IMR-90 (cell line): ENCODE measurements around the gene ASB9. TPM values are rescaled to one million over a fixed set of nuclear protein-coding genes. Genes with fewer than 3 reads are reported as not detected.

ENCODE experiments used
- ATAC-seq: fragments of 200-7000 bp; cut with Tn5 transposase; 2 replicates; pipeline ENCODE4 v1.9.1; 2020; ENCODE audit warnings: low read depth, mild to moderate bottlenecking, moderate library complexity
- BruUV-seq: library from RNA; stranded (reverse); fragments of 400-500 nt; replicated peaks from 2 replicates; lab custom pipeline; 2021; lab: Mats Ljungman, UMichigan
- CTCF ChIA-PET: fragments of 300-600 bp; formaldehyde crosslinking; extraction: SDS; loops from one replicate; lab custom pipeline; 2021; ENCODE audit warnings: antibody characterized with exemption; lab: Yijun Ruan, JAX
- POLR2A ChIA-PET: fragments of 300-600 bp; sonication (Branson Sonifier 250); formaldehyde crosslinking; loops from one replicate; lab custom pipeline; 2022; ENCODE audit warnings: antibody characterized with exemption; ENCODE audit not compliant: unreplicated experiment; lab: Charles Lee
- DNase-seq: peaks from one replicate; pipeline ENCODE4 v3.0.0; 2013
- H2AFZ ChIP-seq: replicated peaks from 2 replicates; pipeline ENCODE3; 2013; ENCODE audit warnings: low read length, mild to moderate bottlenecking; ENCODE audit not compliant: poor library complexity
- H2AK5ac ChIP-seq: 2 replicates; pipeline ENCODE4 v1.6.1; 2013; ENCODE audit warnings: low read depth, low read length, inconsistent platforms
- H2AK9ac ChIP-seq: replicated peaks from 2 replicates; pipeline ENCODE3; 2013; ENCODE audit warnings: mild to moderate bottlenecking, low read depth, low read length, moderate library complexity; ENCODE audit not compliant: poor library complexity
- H2BK120ac ChIP-seq: 2 replicates; pipeline ENCODE4 v1.6.1; 2013; ENCODE audit warnings: low read depth, low read length, inconsistent platforms
- H2BK15ac ChIP-seq: 3 replicates; pipeline ENCODE4 v1.6.1; 2013; ENCODE audit warnings: low read depth, low read length, inconsistent platforms
- H2BK20ac ChIP-seq: 2 replicates; pipeline ENCODE4 v1.6.1; 2013; ENCODE audit warnings: low read depth, mild to moderate bottlenecking, inconsistent platforms, low read length, moderate library complexity
- H2BK5ac ChIP-seq: 2 replicates; pipeline ENCODE4 v1.6.1; 2013; ENCODE audit warnings: mild to moderate bottlenecking, low read depth, low read length, inconsistent platforms; ENCODE audit not compliant: poor library complexity, severe bottlenecking
- H3K14ac ChIP-seq: replicated peaks from 2 replicates; pipeline ENCODE4 v1.6.1; 2013; ENCODE audit warnings: low read depth, low read length, inconsistent platforms
- H3K18ac ChIP-seq: 2 replicates; pipeline ENCODE4 v1.6.1; 2013; ENCODE audit warnings: low read depth, low read length, control low read depth
- H3K23ac ChIP-seq: 2 replicates; pipeline ENCODE4 v1.6.1; 2013; ENCODE audit warnings: low read depth, low read length, inconsistent platforms
- H3K27ac ChIP-seq: 2 replicates; pipeline ENCODE4 v1.5.1; 2013; ENCODE audit warnings: mild to moderate bottlenecking, control low read depth, low read length; ENCODE audit not compliant: insufficient read depth
- H3K27me3 ChIP-seq: 2 replicates; pipeline ENCODE4 v1.6.1; 2013; ENCODE audit warnings: low read length; ENCODE audit not compliant: control insufficient read depth, insufficient read depth
- H3K36me3 ChIP-seq: 2 replicates; pipeline ENCODE4 v1.6.1; 2013; ENCODE audit warnings: low read length, mixed read lengths; ENCODE audit not compliant: control insufficient read depth, insufficient read depth
- H3K4ac ChIP-seq: 2 replicates; pipeline ENCODE4 v1.6.1; 2013; ENCODE audit warnings: low read depth, low read length, inconsistent platforms
- H3K4me1 ChIP-seq: 2 replicates; pipeline ENCODE4 v1.6.1; 2013; ENCODE audit warnings: low read length, mixed read lengths; ENCODE audit not compliant: control insufficient read depth, insufficient read depth
- H3K4me2 ChIP-seq: 2 replicates; pipeline ENCODE4 v1.6.1; 2013; ENCODE audit warnings: low read depth, mild to moderate bottlenecking, control low read depth, low read length, moderate library complexity
- H3K4me3 ChIP-seq: 2 replicates; pipeline ENCODE4 v1.5.1; 2013; ENCODE audit warnings: low read depth, mild to moderate bottlenecking, control low read depth, low read length, moderate library complexity; ENCODE audit not compliant: insufficient read depth
- H3K56ac ChIP-seq: 2 replicates; pipeline ENCODE4 v1.6.1; 2013; ENCODE audit warnings: low read length, inconsistent platforms; ENCODE audit not compliant: insufficient read depth; ENCODE audit errors: extremely low read depth
- H3K79me1 ChIP-seq, 2 experiments: 2 replicates each; pipeline ENCODE4 v1.6.1; 2013; ENCODE audit warnings: low read length in 2 of 2, inconsistent platforms in 1 of 2, low read depth in 1 of 2
- H3K9ac ChIP-seq: 2 replicates; pipeline ENCODE4 v1.6.1; 2013; ENCODE audit warnings: low read depth, low read length, control low read depth
- H3K9me1 ChIP-seq: 2 replicates; pipeline ENCODE4 v1.6.1; 2013; ENCODE audit warnings: low read length, inconsistent platforms; ENCODE audit not compliant: insufficient read depth
- H3K9me3 ChIP-seq: 2 replicates; pipeline ENCODE4 v1.6.1; 2013; ENCODE audit warnings: low read length; ENCODE audit not compliant: control insufficient read depth, insufficient read depth
- H4K20me1 ChIP-seq: 2 replicates; pipeline ENCODE4 v1.6.1; 2013; ENCODE audit warnings: low read length, inconsistent platforms; ENCODE audit not compliant: insufficient read depth
- H4K5ac ChIP-seq: 2 replicates; pipeline ENCODE4 v1.6.1; 2013; ENCODE audit warnings: mild to moderate bottlenecking, low read depth, low read length, control low read depth
- H4K8ac ChIP-seq, 2 experiments: 2 replicates each; pipeline ENCODE4 v1.6.1; 2013; ENCODE audit warnings: low read depth in 2 of 2, low read length in 2 of 2, control low read depth in 1 of 2, inconsistent platforms in 1 of 2
- H4K91ac ChIP-seq: 2 replicates; pipeline ENCODE4 v1.6.1; 2013; ENCODE audit warnings: low read depth, low read length, inconsistent platforms; ENCODE audit not compliant: insufficient read depth
- BHLHE40 ChIP-seq: fragments of 150-350 bp; IDR thresholded peaks from 2 replicates; pipeline ENCODE4 v1.6.1; 2016; ENCODE audit warnings: mild to moderate bottlenecking, low read depth, low read length
- CEBPB ChIP-seq: IDR thresholded peaks from 2 replicates; pipeline ENCODE4 v1.6.1; 2012; ENCODE audit warnings: low read depth, low read length, improper control_type of control experiment
- MAFK ChIP-seq: IDR thresholded peaks from 2 replicates; pipeline ENCODE4 v1.6.1; 2012; ENCODE audit warnings: low read depth, low read length, improper control_type of control experiment
- MXI1 ChIP-seq: IDR thresholded peaks from 2 replicates; pipeline ENCODE4 v1.6.1; 2012; ENCODE audit warnings: low read depth, mild to moderate bottlenecking, low read length, moderate library complexity, borderline replicate concordance
- POLR2A ChIP-seq: IDR thresholded peaks from 2 replicates; pipeline ENCODE4 v1.6.1; 2012; ENCODE audit warnings: mild to moderate bottlenecking, low read depth, low read length
- WGBS, 2 experiments: methylation state at CpG; one replicate each; pipeline versions ENCODE4 v1.1.5 to v1.1.7; 2013; ENCODE audit warnings: missing lambda C conversion rate in 2 of 2; ENCODE audit not compliant: insufficient read length in 1 of 2; ENCODE audit errors: extremely low coverage in 2 of 2; 5-methylcytosine and 5-hydroxymethylcytosine counted together
- dilution Hi-C: fragments of 300-500 bp; cut with HindIII; formaldehyde crosslinking; loops from one replicate; pipeline ENCODE4 v1.14.3; 2018; ENCODE audit warnings: low sequenced_read_pairs; ENCODE audit not compliant: unreplicated experiment
- in situ Hi-C: fragments of 300-500 bp; cut with MboI; formaldehyde crosslinking; loops from 3 replicates; pipeline ENCODE4 v1.14.3; 2019; ENCODE audit warnings: low sequenced_read_pairs, inconsistent platforms, mixed read lengths
- intact Hi-C: fragments of 100-400 bp; cut with micrococcal nuclease; formaldehyde crosslinking; loops from 2 replicates; pipeline ENCODE4 v1.10.0; 2022
- polyA plus RNA-seq, 3 experiments: library from polyadenylated mRNA; depleted of rRNA; stranded (reverse); fragments of >200 nt; gene quantifications; 2 replicates each; pipeline ENCODE4 v1.2.3, GENCODE V29; 2012; ENCODE audit warnings: low replicate concordance in 1 of 3
- total RNA-seq: library from RNA; depleted of rRNA; stranded (reverse); fragments of >200 nt; gene quantifications from 2 replicates; pipeline ENCODE4 v1.2.3, GENCODE V29; 2012; rRNA removed

Gene ASB9
- total and polyA plus RNA-seq, 2 of the 4 experiments (the other 2 are of a cell fraction): 0.15 to 0.36 TPM

- Histone ChIP-seq H4K91ac (no peak overlapping the region), H3K4me1 (no peaks in the 10 kb centered on the region), H3K9me1 (no peaks in the 10 kb centered on the region), H4K5ac (no peak overlapping the region), H3K4me3 (no peak overlapping the region), H2AK5ac (no peak overlapping the region), H3K23ac (no peak overlapping the region), H2BK20ac (no peak overlapping the region), H3K14ac (no peak overlapping the region), H3K4me2 (no peak overlapping the region), H3K56ac (no peak overlapping the region), H3K4ac (no peak overlapping the region), H4K8ac (no peak overlapping the region), H3K27ac (no peak overlapping the region), H3K9ac (no peak overlapping the region), H3K79me1 (no peaks in the 10 kb centered on the region), H2BK15ac (no peak overlapping the region), H2AK9ac (no peak overlapping the region), H3K9me3 (no peaks in the 10 kb centered on the region), H3K36me3 (no peaks in the 10 kb centered on the region), H3K27me3 (no peaks in the 10 kb centered on the region), H3K18ac (no peak overlapping the region), H2BK120ac (no peak overlapping the region), H2AFZ (no peak overlapping the region), H4K20me1 (no peaks in the 10 kb centered on the region), H2BK5ac (no peak overlapping the region)
- ChIA-PET CTCF (interaction anchor here (0.6 kb wide), 1 partner anchor 9 kb away, joined by 3 read pairs; no protein-coding TSS in a partner anchor), POLR2A (no interaction called here)
- BruUV-seq: no TSS peak
- no peak for DNase-seq
- dilution Hi-C loops: no loop called here
- no peak for TF ChIP-seq BHLHE40
- no peak for TF ChIP-seq MXI1
- no peak for TF ChIP-seq MAFK
- no peak for TF ChIP-seq CEBPB
- no peak for TF ChIP-seq POLR2A
- in situ Hi-C loops: no loop called here
- WGBS, 2 experiments: 50% methylated on average over 1 of the region's 3 CpGs; no CpG with 5 or more reads in 1 of the 2 experiments
- ATAC-seq: no peak
- intact Hi-C loops: no loop called here
These were observed 75.7 kb downstream of the ASB9 start for GRCh38 chrX:15194146-15194545.

Other genes with a start within 250 kb of the ASB9 start
- not detected in 2 replicates for gene ASB11, start 45.6 kb upstream of the ASB9 start, total RNA-seq
- gene ASB11, start 45.6 kb upstream of the ASB9 start, polyA plus RNA-seq (2012; rRNA removed): not detected in 2 replicates
- gene PIGA, start 65.4 kb upstream of the ASB9 start, total RNA-seq: 9.1 and 10.3 TPM in 2 replicates
- gene PIGA, start 65.4 kb upstream of the ASB9 start, polyA plus RNA-seq (2012; rRNA removed): 3.1 and 3.4 TPM in 2 replicates
- under 0.01 and 0.18 TPM in 2 replicates for gene VEGFD, start 114.3 kb upstream of the ASB9 start, total RNA-seq
- gene VEGFD, start 114.3 kb upstream of the ASB9 start, polyA plus RNA-seq (2012; rRNA removed): 0.13 and 0.19 TPM in 2 replicates
- gene PIR, start 223.2 kb upstream of the ASB9 start, total RNA-seq: 5.7 and 5.8 TPM in 2 replicates
- 7.3 and 8.7 TPM in 2 replicates for gene PIR, start 223.2 kb upstream of the ASB9 start, polyA plus RNA-seq (2012; rRNA removed)
- gene BMX, start 230.7 kb upstream of the ASB9 start, total RNA-seq: not detected in 2 replicates
- not detected in 2 replicates for gene BMX, start 230.7 kb upstream of the ASB9 start, polyA plus RNA-seq (2012; rRNA removed)